GM12878 (cell line): ENCODE results near the gene CYP26B1. TPM values are rescaled to one million over a fixed set of nuclear protein-coding genes. Genes with fewer than 3 reads are reported as not detected.

Experiments
- ATAC-seq: fragments of 200-7000 bp; cut with Tn5 transposase; 3 replicates; pipeline ENCODE4 v1.9.1; 2020; ENCODE audit warnings: mild to moderate bottlenecking, moderate library complexity
- BruUV-seq: library from RNA; stranded (reverse); fragments of 400-500 nt; replicated peaks from 2 replicates; lab custom pipeline; 2021; lab: Mats Ljungman, UMichigan
- CTCF ChIA-PET: fragments of 300-600 bp; sonication (Branson Sonifier 250); formaldehyde crosslinking; extraction: SDS; loops from one replicate; lab custom pipeline; 2021; ENCODE audit warnings: inconsistent platforms; lab: Yijun Ruan, JAX
- POLR2A ChIA-PET: fragments of 350-600 bp; formaldehyde crosslinking; extraction: SDS; loops from one replicate; lab custom pipeline; 2021; ENCODE audit warnings: inconsistent platforms; lab: Charles Lee
- RAD21 ChIA-PET: fragments of 300-600 bp; sonication (Branson Sonifier 250); formaldehyde crosslinking; loops from one replicate; lab custom pipeline; 2023; ENCODE audit warnings: antibody characterized with exemption; ENCODE audit not compliant: unreplicated experiment; lab: Charles Lee
- SMC1A ChIA-PET: fragments of 300-600 bp; sonication (Branson Sonifier 250); formaldehyde crosslinking; loops from one replicate; lab custom pipeline; 2023; ENCODE audit not compliant: unreplicated experiment, uncharacterized antibody; lab: Charles Lee
- DNase-seq: peaks from one replicate; pipeline ENCODE4 v3.0.0-alpha.2; 2011; ENCODE audit warnings: low read depth, low spot score
- FAIRE-seq: peaks from 3 replicates; lab custom pipeline; 2011; peaks lifted over from hg19 to GRCh38; lab: Jason Lieb, UNC
- H2AFZ ChIP-seq: 2 replicates; pipeline ENCODE4 v1.6.0; 2011; ENCODE audit warnings: low read depth, low read length, control low read depth; ENCODE audit not compliant: control insufficient read depth
- H3K27ac ChIP-seq: 2 replicates; pipeline ENCODE4 v1.5.1; 2011; ENCODE audit warnings: control low read depth; ENCODE audit not compliant: control insufficient read depth, insufficient read depth
- H3K27me3 ChIP-seq, 2 experiments: replicated peaks in 1 of 2; 2 replicates each; pipeline versions ENCODE4 v1.6.0 to v1.6.1; 2011; ENCODE audit warnings: low read length in 1 of 2; ENCODE audit not compliant: control insufficient read depth in 2 of 2, insufficient read depth in 2 of 2
- H3K36me3 ChIP-seq, 2 experiments: 2 replicates each; pipeline ENCODE4 v1.5.1; 2011; ENCODE audit warnings: low read length in 1 of 2; ENCODE audit not compliant: control insufficient read depth in 2 of 2, insufficient read depth in 2 of 2
- H3K4me1 ChIP-seq: 2 replicates; pipeline ENCODE4 v1.6.1; 2011; ENCODE audit warnings: mild to moderate bottlenecking, low read length, moderate library complexity, mixed read lengths; ENCODE audit not compliant: control insufficient read depth, insufficient read depth
- H3K4me2 ChIP-seq: 2 replicates; pipeline ENCODE4 v1.6.0; 2011; ENCODE audit warnings: control low read depth; ENCODE audit not compliant: control insufficient read depth, insufficient read depth
- H3K4me3 ChIP-seq: fragments of 200-600 bp; sonication (generic); 2 replicates; pipeline ENCODE4 v1.5.1; 2016
- H3K79me2 ChIP-seq: 2 replicates; pipeline ENCODE4 v1.6.0; 2011; ENCODE audit warnings: low read length; ENCODE audit not compliant: control insufficient read depth, insufficient read depth
- H3K9ac ChIP-seq: 2 replicates; pipeline ENCODE4 v1.8.0; 2011; ENCODE audit warnings: low read length, control low read depth, mixed read lengths; ENCODE audit not compliant: control insufficient read depth, insufficient read depth
- H3K9me3 ChIP-seq: replicated peaks from 3 replicates; pipeline ENCODE4 v1.5.1; 2011; ENCODE audit warnings: mild to moderate bottlenecking, low read length; ENCODE audit not compliant: control insufficient read depth, insufficient read depth
- H4K20me1 ChIP-seq: 2 replicates; pipeline ENCODE4 v1.6.0; 2011; ENCODE audit not compliant: control insufficient read depth, insufficient read depth
- BHLHE40 ChIP-seq, 2 experiments: fragments of 450-650 bp in 1 of 2; IDR thresholded peaks; 2 replicates each; pipeline ENCODE4 v1.6.1; 2011 to 2017; ENCODE audit warnings: low read depth in 2 of 2, borderline replicate concordance in 1 of 2, improper control_type of control experiment in 1 of 2, low read length in 1 of 2, mild to moderate bottlenecking in 1 of 2
- BRCA1 ChIP-seq: IDR thresholded peaks from 2 replicates; pipeline ENCODE4 v1.6.1; 2011; ENCODE audit warnings: low read depth, low read length, improper control_type of control experiment
- CEBPZ ChIP-seq: fragments of 150-350 bp; IDR thresholded peaks from 2 replicates; pipeline ENCODE4 v1.6.1; 2016; ENCODE audit warnings: low read depth, low read length
- NR2F1 ChIP-seq: fragments of 450-650 bp; conservative IDR thresholded peaks from 2 replicates; pipeline ENCODE4 v1.6.1; 2017; ENCODE audit warnings: mild to moderate bottlenecking
- ZBTB40 ChIP-seq: fragments of 450-650 bp; IDR thresholded peaks from 2 replicates; pipeline ENCODE4 v1.6.1; 2016; ENCODE audit warnings: mild to moderate bottlenecking, moderate library complexity, borderline replicate concordance
- ZNF24 ChIP-seq: fragments of 450-650 bp; IDR thresholded peaks from 2 replicates; pipeline ENCODE4 v1.6.1; 2017; ENCODE audit warnings: antibody characterized with exemption, mild to moderate bottlenecking
- WGBS: methylation state at CpG from one replicate; pipeline ENCODE4 v1.1.6; 2016; ENCODE audit warnings: low lambda C conversion rate; ENCODE audit not compliant: insufficient replicate concordance, insufficient coverage; ENCODE audit errors: missing lambda C conversion rate; 5-methylcytosine and 5-hydroxymethylcytosine counted together
- in situ Hi-C: fragments of 300-500 bp; cut with MboI; formaldehyde crosslinking; loops from 9 replicates; pipeline ENCODE4 v1.14.3; 2018; ENCODE audit warnings: mixed read lengths
- intact Hi-C: fragments of 100-400 bp; cut with micrococcal nuclease; formaldehyde crosslinking; loops from one replicate; pipeline ENCODE4 v1.14.2; 2022; ENCODE audit not compliant: unreplicated experiment
- polyA plus RNA-seq, 11 experiments: library from polyadenylated mRNA; depleted of rRNA in 4 of 11; unstranded in 6 of 11; stranded (reverse) in 5 of 11; fragments of >200 nt; fragmentation: Nextera tagmentation in 4 of 11; fragmentation: Illumina TruSeq in 1 of 11; extraction: Ambion mirVana in 4 of 11; extraction: Trizol in 1 of 11; gene quantifications; 1 replicate in 1 of 11; 2 replicates in 10 of 11; pipeline versions ENCODE4 v1.2.1 to v1.2.3, GENCODE V29; 2011 to 2016; ENCODE audit warnings: inconsistent platforms in 2 of 11, missing spikeins in 2 of 11, low read depth in 1 of 11
- total RNA-seq, 4 experiments: library from RNA; depleted of rRNA in 3 of 4; stranded (reverse); fragments of >200 nt in 3 of 4; fragmentation: Illumina TruSeq in 1 of 4; extraction: Trizol in 1 of 4; gene quantifications; 2 replicates each; pipeline versions ENCODE4 v1.2.1 to v1.2.3, GENCODE V29; 2013 to 2021
- TF ChIP-seq, protein P1 (sequence below): fragments of 450-650 bp; IDR thresholded peaks from 2 replicates; pipeline ENCODE4 v1.6.1; 2017; ENCODE audit warnings: mild to moderate bottlenecking, moderate library complexity

Gene CYP26B1
- total and polyA plus RNA-seq, 10 of the 15 experiments (the other 5 are each of a cell fraction or from before 2014, with no cell fraction given), result not detected

- WGBS, result 41% methylated on average over 8 of the region's 8 CpGs
Measured at GRCh38 chr2:72090271-72090720, 57.4 kb downstream of the CYP26B1 start.

More at GRCh38 chr2:72090271-72090720, 57.4 kb downstream of the CYP26B1 start:
- Histone ChIP-seq H2AFZ (no peak overlapping the region), H3K9me3 (no peaks in the 10 kb centered on the region), H3K4me3 (no peak overlapping the region), H4K20me1 (no peaks in the 10 kb centered on the region), H3K27ac (no peak overlapping the region), H3K4me1 (no peaks in the 10 kb centered on the region), H3K36me3 (no peaks in the 10 kb centered on the region), H3K4me2 (no peak overlapping the region), H3K79me2 (no peaks in the 10 kb centered on the region), H3K9ac (no peak overlapping the region), H3K27me3 (no peaks in the 10 kb centered on the region)
- no peak for DNase-seq
- ChIA-PET SMC1A (no interaction called here), POLR2A (no interaction called here), RAD21 (no interaction called here), CTCF (no interaction called here)
- intact Hi-C loops (no loop called here), in situ Hi-C loops (no loop called here)
- no peak for ATAC-seq
- no TSS peak for BruUV-seq
- TF ChIP-seq ZBTB40, result no peak
- TF ChIP-seq ZNF24, result no peak
- TF ChIP-seq, protein P1, sequence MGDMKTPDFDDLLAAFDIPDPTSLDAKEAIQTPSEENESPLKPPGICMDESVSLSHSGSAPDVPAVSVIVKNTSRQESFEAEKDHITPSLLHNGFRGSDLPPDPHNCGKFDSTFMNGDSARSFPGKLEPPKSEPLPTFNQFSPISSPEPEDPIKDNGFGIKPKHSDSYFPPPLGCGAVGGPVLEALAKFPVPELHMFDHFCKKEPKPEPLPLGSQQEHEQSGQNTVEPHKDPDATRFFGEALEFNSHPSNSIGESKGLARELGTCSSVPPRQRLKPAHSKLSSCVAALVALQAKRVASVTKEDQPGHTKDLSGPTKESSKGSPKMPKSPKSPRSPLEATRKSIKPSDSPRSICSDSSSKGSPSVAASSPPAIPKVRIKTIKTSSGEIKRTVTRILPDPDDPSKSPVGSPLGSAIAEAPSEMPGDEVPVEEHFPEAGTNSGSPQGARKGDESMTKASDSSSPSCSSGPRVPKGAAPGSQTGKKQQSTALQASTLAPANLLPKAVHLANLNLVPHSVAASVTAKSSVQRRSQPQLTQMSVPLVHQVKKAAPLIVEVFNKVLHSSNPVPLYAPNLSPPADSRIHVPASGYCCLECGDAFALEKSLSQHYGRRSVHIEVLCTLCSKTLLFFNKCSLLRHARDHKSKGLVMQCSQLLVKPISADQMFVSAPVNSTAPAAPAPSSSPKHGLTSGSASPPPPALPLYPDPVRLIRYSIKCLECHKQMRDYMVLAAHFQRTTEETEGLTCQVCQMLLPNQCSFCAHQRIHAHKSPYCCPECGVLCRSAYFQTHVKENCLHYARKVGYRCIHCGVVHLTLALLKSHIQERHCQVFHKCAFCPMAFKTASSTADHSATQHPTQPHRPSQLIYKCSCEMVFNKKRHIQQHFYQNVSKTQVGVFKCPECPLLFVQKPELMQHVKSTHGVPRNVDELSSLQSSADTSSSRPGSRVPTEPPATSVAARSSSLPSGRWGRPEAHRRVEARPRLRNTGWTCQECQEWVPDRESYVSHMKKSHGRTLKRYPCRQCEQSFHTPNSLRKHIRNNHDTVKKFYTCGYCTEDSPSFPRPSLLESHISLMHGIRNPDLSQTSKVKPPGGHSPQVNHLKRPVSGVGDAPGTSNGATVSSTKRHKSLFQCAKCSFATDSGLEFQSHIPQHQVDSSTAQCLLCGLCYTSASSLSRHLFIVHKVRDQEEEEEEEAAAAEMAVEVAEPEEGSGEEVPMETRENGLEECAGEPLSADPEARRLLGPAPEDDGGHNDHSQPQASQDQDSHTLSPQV, result no peak
- TF ChIP-seq NR2F1, result no peak
- TF ChIP-seq BHLHE40 (IDR thresholded peaks at IDR 0.05; ENCODE audit: borderline replicate concordance in 1 of 2, low read depth in 2 of 2, low read length in 1 of 2), result no peak
- TF ChIP-seq BRCA1, result no peak
- TF ChIP-seq CEBPZ, result no peak
- no peak for FAIRE-seq
